Astrocyte of the spinal cord (primary cell): ENCODE measurements around the gene BBS2.

Source experiments
- DNase-seq: peaks from one replicate; pipeline ENCODE4 v3.0.0; 2011; ENCODE audit warnings: low read depth, low spot score
- H3K4me3 ChIP-seq: 2 replicates; pipeline ENCODE4 v1.5.1; 2011; ENCODE audit warnings: low read depth, mild to moderate bottlenecking, low read length, moderate library complexity
- in situ Hi-C: cut with HindIII; loops from 2 replicates; pipeline ENCODE4 v1.10.0; 2017; ENCODE audit warnings: low sequenced_read_pairs
- TF ChIP-seq, protein P1 (sequence below): IDR thresholded peaks from 2 replicates; pipeline ENCODE4 v1.5.1; 2012; ENCODE audit warnings: low read depth, mild to moderate bottlenecking, low read length, inconsistent platforms

BBS2 gene

DNA sequence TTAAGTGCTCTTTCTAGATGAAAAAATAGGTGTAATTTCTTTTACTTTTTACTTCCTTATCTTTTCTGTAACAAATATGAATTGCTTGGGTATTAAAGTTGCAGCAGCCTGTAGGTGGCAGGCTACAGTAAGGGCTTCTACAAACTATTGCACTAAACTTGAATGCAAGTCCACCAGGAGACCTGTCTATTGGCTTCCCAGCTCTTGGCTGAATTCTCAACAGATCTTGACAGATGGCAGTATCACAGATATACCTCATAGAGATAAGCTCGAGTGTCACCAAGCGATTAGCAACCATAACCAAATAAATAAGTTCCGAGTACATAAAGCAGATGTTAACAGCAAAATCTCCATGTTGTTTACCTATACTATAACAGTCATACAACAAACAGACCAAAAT lies 5.9 kb downstream of the BBS2 start:
- in situ Hi-C loops: no loop called here

DNA sequence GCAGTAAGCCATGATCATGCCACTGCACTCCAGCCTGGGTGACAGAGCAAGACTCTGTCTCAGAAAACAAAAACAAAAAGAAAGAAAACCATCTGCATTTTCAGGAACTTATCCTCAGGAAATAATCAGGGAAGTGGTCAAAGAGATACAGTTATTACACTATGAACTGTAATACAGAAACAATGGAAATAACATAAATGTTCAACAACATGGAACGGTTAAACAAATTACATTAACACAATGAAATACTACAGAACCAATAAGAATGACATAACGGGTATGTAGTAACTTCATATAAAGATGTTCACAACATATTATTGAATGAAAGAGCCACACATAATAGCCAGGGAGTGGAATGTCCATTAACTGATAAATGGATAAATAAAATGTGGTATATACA lies 6.7 kb downstream of the BBS2 start:
- DNase-seq: no peak
- in situ Hi-C loops: no loop called here
- TF ChIP-seq, protein P1, sequence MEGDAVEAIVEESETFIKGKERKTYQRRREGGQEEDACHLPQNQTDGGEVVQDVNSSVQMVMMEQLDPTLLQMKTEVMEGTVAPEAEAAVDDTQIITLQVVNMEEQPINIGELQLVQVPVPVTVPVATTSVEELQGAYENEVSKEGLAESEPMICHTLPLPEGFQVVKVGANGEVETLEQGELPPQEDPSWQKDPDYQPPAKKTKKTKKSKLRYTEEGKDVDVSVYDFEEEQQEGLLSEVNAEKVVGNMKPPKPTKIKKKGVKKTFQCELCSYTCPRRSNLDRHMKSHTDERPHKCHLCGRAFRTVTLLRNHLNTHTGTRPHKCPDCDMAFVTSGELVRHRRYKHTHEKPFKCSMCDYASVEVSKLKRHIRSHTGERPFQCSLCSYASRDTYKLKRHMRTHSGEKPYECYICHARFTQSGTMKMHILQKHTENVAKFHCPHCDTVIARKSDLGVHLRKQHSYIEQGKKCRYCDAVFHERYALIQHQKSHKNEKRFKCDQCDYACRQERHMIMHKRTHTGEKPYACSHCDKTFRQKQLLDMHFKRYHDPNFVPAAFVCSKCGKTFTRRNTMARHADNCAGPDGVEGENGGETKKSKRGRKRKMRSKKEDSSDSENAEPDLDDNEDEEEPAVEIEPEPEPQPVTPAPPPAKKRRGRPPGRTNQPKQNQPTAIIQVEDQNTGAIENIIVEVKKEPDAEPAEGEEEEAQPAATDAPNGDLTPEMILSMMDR: no peak
- H3K4me3 ChIP-seq: no peak overlapping the region

More for the DNA sequence above, 5.9 kb downstream of the BBS2 start:
- peak; percentile 74 for DNase-seq
- H3K4me3 ChIP-seq: no peak overlapping the region
- TF ChIP-seq, protein P1: peak; percentile 68

DNA sequence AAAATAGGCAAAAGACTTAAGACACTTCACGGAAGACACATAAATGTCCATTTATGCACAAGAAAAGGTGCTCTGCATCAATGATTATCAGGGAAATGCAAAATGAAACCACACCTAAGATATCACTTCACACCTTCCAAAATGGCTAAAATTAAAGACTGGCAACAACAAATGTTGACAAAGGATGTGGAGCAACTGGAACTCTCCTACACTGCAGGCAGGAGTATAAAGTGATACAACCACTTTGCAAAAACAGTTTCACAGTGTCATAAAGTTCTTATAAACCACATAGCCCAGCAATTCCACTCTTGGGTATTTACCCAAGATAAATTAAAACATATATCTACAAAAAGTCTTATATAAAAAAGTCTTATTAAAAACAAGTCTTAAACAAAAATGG lies 7.8 kb downstream of the BBS2 start:
- in situ Hi-C loops: no loop called here
- DNase-seq: no peak
- TF ChIP-seq, protein P1: no peak
- no peak overlapping the region for H3K4me3 ChIP-seq

DNA sequence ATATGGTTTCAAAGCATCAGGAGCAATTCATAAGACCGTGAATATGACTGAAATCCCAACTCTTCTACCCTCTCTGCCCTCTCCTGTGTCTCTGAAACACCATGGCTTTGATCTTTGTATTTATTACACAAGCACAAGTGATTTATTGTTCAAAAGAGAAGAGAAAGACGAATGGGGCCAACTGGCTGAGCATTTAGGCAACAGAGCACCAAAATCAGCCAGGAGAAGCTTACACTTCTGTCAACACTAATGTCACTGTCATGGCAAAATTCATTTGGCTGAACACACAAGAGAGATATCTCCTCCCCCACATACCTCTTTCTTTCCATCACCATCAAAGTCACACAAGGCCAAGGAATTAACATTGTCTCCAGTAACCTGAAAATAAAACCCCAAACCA lies 9.3 kb downstream of the BBS2 start:
- DNase-seq: no peak
- no peak overlapping the region for H3K4me3 ChIP-seq
- TF ChIP-seq, protein P1: no peak
- in situ Hi-C loops: no loop called here

DNA sequence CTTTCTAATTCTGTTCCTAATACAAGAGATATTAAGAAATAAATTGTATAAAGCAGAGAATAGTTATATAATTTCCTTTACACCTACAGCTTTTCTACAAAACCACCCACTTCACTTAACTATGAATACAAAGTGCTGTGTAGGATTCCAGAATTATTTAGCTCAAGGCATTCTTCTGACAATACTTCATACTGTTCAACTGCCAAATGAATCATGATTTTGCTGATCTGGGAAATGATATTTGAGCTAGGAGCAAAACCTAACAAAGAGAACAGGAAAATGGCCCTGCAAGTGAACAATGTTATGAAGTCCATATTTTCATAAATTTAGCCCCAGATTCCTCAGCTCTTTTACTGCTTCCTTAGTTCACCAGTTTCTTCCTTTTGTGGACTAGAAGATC lies 12.9 kb downstream of the BBS2 start:
- no peak overlapping the region for H3K4me3 ChIP-seq
- TF ChIP-seq, protein P1: no peak
- in situ Hi-C loops: no loop called here
- DNase-seq: peak; percentile 59

DNA sequence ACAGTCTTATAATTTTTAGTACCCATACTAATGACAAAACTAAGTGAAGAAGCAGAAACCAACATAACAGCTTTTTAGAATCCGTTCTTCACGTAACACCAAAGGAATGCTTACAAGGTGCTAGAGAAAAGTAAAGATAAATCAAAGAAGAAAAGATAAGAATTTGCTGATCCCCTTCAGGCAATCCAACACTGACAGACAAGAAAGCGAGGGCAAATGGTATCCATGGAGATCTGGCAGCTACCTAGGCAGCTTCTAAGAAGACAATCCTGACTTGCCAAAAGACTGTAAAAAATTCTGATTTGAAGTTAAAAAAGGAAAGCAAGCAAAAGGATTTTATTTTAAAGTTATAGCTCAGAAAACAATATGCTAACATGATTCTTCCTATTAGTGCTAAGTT lies 14.6 kb downstream of the BBS2 start:
- no peak for DNase-seq
- TF ChIP-seq, protein P1: no peak
- in situ Hi-C loops: no loop called here
- H3K4me3 ChIP-seq: no peak overlapping the region

DNA sequence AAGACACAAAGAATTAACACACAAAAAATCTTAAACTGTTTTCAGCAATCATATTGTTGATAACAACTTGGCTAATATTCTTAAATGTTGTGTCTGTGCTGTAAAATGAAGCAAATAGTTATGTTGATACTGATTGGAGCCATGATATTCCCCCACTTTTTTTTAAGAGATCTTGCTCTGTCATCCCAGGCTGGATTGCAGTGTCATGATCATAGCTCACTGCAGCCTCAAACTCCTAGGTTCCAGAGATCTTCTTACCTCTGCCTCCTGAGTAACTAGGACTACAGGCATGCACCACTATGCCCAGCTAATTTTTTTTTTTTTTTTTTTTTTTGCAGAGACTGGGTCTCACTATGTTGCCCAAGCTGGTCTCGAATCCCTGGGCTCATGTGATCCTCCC lies 26.0 kb downstream of the BBS2 start:
- DNase-seq: no peak
- H3K4me3 ChIP-seq: no peak overlapping the region
- in situ Hi-C loops: no loop called here
- TF ChIP-seq, protein P1: no peak
